Tongue (tissue), 2 donors: ENCODE measurements around the gene ZNF12. TPM values are rescaled to one million over a fixed set of nuclear protein-coding genes. Genes with fewer than 3 reads are reported as not detected.
"Not testable (repeated sequence)": the region's sequence is repeated elsewhere in the genome, so short reads cannot be mapped to it uniquely, and the experiment has no call there.

ENCODE experiments used
- DNase-seq: peaks from one replicate; pipeline ENCODE4 v3.0.0-alpha.2; 2015
- total RNA-seq: library from RNA; depleted of rRNA; stranded (reverse); fragments of >200 nt; gene quantifications from one replicate; pipeline ENCODE4 v1.2.3, GENCODE V29; 2014

Gene ZNF12
- total RNA-seq, 1 donor from 2014 or later, result 34.1 TPM

DNA sequence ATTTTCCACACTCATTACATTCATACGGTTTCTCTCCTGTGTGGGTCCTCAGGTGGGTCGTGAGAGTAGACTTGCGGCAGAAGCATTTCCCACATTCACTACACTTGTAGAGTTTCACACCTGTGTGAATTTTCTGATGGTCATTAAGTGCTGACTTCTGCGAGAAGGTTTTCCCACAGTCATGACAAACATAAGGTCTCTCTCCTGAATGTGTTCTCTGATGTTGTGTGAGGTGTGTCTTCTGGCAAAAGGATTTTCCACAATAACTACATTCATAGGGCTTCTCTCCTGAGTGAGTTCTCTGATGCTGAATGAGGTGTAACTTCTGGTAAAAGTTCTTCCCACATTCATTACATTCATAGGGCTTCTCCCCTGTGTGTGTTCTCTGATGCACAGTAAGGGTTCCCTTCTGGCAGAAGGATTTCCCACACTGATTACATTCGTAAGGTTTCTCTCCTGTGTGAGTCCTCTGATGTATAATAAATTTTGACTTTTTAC is 15.1 kb downstream of the ZNF12 start:
- no peak for DNase-seq

DNA sequence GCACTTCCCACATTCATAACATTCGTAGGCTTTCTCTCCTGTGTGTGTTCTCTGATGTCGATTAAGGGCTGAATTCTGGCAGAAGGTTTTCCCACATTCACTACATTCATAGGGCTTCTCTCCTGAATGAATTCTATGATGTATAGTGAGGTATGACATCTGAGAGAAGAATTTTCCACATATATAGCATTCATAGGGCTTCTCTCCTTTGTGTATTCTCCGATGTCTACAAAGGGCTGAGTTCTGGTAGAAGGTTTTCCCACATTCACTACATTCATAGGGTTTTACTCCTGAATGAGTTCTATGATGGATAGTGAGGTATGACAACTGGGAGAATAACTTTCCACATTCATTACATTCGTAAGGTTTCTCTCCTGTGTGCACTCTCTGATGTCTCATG is 15.6 kb downstream of the ZNF12 start:
- DNase-seq, result no peak

DNA sequence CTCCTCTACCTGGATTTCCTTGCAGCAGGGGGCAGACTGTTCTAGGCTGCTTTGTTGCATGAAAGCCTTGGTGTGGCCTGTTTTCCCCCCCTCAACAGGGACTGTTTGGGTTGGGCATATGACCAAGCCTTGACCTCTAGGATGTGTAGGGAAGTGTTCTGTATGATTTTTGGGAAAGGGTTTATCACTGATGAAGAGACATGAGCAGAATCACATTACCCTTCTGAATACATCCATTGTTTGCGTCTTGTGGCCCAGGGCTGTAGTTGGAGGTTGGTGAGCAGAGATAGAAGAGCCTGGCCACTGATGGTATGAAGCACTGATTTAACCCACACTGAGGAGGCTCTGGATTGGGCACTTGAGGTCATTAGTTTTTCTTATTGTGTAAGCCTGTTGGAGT is 26.6 kb downstream of the ZNF12 start:
- DNase-seq, result no peak

DNA sequence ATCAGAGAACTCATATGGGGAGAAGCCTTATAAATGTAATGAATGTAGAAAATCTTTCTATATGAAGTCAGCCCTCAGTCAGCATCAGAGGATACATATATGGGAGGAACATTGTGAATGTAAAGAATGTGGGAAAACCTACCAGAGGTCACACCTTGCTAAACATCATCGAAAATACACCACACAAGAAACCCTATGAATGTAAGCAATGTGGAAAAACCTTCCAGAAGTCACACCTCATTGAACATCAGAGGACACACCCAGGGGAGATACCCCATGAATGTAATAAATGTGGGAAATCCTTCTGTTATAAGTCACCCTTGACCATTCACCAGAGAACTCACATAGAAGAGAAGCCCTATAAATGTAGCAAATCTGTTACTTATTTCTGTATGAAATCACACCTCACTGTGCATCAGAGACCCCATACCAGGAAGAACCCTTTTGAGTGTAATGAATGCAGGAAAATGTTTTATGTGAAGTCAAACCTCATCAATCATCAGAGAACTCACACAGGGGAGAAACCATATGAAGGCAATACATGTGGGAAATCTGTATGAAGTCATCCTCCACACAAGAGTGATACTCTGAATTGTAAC is 30.8 kb downstream of the ZNF12 start:
- no peak for DNase-seq

DNA sequence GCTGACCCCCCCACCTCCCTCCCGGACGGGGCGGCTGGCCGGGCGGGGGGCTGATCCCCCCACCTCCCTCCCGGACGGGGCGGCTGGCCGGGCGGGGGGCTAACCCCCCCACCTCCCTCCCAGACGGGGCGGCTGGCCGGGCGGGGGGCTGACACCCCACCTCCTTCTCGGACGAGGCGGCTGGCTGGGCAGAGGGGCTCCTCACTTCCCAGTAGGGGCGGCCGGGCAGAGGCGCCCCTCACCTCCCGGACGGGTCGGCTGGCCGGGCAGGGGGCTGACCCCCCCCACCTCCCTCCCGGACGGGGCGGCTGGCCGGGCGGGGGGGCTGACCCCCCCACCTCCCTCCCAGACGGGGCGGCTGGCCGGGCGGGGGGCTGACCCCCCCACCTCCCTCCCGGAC is 35.9 kb downstream of the ZNF12 start:
- DNase-seq, result not testable (repeated sequence)

DNA sequence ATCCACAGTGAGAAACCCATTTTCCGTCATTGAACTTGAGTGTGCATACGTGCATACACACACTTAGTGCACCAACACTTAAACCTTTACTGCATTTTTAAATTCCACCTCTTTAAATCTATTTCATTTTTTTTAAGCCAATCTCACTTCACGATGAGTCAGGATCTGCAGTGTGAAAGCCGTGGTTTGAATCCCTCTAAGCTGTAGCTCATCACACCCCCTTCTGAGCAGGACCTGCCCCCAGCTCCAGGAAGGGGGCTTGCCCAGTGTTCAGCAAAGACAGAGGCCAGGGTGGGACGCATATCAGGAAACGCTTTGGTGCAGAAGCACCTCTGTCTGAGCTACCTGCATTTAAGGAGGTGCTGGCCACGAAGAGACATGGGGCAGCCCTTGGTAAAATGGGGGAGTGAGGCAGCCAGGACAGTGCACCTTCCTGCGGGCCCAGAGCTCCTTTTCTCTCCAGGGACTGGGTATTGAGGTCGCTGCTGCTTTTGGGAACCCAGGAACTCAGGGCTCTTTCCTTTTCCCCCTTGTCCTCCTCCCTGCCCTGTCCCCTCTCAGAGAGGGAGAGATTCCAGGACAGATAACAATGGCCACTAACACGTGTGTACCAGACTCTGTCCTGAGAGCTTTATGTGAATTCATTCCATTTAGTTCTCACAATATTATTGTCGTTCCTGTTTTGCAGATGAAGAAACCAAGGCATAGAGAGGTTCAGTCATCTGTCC is 48.0 kb downstream of the ZNF12 start:
- DNase-seq, result no peak

DNA sequence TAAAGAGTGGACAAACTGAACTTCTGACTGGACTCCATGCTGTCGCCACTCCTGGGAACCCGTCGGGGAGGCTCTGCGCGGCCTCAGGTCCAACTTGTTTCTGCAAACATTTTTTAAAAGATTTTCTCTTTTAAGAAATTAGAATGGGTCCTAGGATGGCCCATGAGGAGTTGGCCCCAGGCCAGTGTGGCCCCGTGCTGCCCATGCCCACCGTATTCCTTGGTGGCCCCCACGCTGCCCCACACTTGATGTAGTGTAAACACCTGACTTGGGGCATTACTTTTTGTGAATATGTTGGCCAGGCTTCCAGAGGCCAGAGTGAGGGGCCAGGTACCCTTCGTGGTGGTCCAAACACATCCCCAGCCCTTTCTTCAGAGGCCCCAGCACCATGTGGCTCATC is 50.3 kb downstream of the ZNF12 start:
- no peak for DNase-seq

DNA sequence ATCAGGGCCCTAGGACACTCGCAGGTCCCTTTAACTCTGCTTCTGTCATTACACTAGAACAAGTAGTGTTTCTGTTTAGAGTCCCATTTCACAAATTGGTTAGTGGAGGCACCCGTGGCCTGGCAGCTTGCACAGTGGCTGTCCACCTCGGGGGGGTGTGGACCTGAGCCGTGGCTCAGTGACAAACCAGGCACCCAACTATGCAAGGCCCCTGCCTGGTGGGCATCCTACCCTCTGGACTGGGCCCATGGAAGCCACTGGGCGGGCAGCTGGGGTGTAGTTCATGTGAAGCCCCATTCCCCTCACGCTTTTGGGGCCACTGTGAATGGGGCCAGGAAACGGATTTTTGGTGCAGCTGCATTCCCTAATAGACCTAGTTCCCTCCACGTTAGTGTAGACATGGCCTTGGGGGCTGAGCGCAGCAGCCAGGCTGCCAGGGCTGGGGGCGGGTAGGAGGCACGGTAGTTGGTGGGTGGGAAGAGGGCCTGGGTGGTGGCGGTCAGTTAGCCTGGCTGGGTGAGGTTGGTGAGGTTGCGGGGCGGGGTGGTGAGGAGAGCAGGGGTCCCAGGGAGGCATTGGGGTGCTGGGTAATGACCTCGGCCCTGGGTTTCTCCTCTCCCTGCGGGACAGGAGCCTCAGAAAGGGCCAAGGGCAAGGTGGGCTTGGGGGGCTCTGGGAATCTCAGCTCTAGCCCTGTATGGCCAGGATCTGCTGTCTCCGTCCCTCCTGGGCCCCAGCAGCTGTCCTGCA is 50.9 kb downstream of the ZNF12 start:
- no peak for DNase-seq

DNA sequence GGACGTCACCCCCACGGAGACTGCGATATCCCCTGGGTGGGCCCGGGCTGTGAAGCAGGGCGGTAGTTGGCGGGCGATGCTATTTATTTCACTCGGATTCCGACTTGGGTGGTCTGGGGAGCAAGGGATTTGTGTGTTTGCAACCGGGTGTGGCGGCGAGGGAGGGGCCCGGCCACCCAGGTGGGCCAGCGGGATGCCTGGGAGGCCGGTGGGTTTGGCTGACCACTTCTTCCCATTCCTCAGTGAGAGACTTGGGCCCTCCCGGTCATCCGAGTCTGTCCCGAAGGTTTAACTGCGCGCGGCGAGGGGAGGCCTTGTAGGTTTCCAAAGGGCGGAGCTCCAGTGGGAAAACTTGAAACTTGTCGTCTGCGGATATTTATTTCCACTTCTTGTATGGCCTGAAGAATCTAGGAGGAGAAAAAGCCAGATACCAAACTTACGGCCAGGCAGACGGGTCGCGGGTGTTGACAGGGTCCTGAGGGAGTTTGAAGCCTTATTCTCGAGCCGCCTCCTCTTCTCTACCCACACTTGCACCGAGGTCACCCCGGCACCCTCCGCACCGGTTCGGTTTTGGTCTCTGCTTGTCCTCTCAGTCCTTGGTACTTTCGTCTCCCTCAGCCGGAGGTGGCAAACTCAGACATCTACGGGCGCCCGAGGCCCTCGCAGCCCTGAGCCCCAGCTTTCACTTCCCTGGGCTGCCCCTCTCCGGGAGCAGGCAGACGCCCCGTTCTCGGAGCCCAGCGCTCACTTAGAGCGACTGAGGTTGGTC is 51.7 kb downstream of the ZNF12 start:
- no peak for DNase-seq

DNA sequence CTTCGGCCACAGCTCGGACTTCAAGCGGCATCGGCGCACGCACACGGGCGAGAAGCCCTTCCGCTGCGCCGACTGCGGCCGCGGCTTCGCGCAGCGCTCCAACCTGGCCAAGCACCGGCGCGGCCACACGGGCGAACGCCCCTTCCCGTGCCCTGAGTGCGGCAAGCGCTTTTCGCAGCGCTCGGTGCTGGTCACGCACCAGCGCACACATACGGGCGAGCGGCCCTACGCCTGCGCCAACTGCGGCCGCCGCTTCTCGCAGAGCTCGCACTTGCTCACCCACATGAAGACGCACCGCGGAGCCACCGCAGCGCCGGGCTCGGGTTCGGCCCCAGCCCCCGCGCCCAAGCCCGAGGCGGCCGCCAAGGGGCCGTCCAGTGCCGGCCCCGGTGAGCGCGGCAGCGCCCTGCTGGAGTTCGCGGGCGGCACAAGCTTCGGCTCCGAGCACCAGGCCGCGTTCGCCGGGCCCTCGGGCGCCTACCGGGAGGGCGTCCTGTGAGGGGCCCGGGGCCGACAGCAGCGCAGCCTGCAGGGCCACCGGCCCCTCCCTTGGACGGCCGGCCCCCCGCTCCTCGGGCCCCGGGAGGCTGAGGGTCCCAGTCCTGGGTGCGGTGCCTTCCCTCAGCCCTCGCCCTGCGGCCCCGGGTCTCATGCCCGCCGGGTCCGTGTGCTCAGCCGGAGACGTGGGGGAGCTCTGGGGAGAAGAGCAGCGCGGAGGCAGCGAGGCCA is 52.5 kb downstream of the ZNF12 start:
- DNase-seq, result no peak

DNA sequence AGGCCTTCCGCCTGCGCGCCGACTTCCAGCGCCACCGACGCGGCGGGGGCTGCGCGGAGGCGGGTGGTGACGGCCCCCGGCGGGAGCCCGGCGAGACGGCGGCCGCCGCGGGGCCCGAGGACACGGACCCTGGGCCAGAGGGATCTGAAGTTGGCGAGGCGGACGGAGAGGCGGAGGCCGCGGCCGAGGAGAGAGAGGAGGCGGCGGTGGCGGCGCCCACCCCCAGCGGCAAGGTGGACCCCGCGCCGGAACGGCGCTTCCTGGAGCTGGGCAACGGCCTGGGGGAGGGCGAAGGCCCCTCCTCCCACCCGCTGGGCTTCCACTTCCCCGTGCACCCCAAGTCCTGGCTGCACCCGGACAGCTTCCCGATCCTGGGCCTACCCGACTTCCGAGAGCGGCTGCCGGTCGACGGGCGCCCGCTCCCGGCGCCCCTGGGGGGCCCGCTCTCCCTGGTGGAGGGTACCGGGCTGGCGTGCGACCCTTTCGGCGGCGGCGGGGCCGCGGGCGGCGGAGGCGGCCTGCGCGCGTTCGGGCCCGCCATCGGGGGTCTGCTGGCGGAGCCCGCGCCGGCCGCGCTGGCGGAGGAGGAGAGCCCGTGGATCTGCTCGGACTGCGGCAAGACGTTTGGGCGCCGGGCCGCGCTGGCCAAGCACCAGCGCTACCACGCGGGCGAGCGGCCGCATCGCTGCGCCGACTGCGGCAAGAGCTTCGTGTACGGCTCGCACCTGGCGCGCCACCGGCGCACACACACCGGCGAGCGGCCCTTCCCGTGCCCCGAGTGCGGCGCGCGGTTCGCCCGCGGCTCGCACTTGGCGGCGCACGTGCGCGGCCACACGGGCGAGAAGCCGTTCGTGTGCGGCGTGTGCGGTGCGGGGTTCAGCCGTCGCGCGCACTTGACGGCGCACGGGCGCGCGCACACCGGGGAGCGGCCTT is 53.4 kb downstream of the ZNF12 start:
- DNase-seq, result no peak

DNA sequence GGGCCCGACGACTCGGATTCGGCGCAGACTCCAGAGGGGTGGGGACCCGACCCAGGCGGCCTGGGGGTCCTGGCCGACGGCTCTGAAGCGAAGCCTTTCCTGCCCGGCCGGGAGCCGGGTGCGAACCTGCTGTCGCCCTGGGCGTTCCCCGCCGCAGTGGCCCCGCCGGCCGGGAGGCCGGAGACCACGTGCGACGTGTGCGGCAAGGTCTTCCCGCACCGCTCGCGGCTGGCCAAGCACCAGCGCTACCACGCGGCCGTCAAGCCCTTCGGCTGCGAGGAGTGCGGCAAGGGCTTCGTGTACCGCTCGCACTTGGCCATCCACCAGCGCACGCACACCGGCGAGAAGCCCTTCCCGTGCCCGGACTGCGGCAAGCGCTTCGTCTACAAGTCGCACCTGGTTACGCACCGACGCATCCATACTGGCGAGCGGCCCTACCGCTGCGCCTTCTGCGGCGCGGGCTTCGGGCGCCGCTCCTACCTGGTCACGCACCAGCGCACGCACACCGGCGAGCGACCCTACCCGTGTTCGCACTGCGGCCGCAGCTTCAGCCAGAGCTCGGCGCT is 54.2 kb downstream of the ZNF12 start:
- no peak for DNase-seq

DNA sequence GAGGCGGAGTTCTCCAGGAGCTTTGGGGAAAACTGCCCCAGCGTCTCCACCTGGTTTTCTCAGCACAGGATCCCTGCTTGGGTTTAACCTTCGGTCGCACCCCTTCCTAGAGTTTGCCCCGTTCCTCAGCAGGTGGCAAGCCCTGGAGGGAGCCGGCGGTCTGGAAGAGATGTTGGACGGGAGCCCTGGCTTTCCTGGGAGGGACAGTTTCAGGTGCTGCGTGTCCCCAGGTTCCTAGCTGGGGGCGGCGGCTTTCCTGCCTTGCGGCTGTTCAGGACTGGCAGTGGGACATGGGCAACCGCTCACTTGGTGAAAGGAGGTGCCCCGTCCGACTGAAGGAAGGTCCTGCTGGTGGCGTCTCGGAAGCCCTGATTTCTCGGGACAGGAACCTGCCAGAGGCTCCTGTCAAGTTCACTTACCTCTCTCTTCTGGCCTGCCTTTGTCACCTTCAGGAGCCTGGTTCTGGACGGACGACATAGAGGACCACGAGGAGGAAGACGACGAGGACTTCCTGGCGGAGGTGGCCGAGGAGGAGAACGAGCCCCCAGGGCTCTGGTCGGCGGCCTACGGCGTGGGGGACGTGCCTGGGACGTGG is 54.8 kb downstream of the ZNF12 start:
- DNase-seq, result no peak

DNA sequence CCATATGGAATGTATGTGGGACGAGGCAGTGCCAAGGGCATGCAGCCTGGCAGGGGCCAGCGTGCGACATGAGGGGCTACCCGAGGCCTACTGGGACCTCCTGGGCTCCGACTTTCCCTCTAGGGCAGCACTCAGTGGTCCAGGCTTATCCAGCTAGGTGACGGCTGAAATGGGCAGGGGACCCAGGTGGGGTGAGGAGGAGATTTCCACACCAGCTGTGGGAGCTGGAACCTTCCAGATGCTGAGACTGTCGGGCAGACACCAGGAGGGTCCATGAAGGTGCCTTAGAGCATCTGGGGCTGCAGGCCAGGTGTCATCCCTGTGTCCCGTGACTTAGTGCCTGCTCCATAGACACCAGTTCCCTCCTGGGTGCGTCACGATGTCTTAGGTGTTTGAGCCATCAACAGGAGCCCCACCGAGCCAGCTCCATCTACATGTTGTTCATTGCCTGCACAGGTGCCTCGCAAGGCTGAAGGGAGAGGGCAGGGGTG is 56.2 kb downstream of the ZNF12 start:
- no peak for DNase-seq

DNA sequence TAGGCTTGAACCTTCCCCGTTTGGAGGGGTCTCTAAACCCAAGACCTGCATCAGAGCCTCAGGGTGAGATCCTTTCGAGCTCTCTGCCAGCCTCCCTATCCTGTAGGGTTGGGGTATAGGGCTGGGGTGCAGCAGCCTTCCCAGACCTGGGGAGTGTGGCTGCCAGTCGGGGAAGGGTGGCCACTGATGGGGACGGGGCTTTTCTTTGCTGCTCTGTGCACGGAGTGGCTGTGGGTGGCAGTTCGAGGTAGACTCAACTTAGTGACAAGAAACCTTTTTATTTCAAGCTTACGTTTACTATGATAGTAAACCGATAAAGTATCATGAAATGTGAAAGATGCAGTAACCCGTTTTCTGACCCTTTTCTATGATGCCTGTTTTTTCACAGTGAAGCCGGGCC is 56.7 kb downstream of the ZNF12 start:
- no peak for DNase-seq

DNA sequence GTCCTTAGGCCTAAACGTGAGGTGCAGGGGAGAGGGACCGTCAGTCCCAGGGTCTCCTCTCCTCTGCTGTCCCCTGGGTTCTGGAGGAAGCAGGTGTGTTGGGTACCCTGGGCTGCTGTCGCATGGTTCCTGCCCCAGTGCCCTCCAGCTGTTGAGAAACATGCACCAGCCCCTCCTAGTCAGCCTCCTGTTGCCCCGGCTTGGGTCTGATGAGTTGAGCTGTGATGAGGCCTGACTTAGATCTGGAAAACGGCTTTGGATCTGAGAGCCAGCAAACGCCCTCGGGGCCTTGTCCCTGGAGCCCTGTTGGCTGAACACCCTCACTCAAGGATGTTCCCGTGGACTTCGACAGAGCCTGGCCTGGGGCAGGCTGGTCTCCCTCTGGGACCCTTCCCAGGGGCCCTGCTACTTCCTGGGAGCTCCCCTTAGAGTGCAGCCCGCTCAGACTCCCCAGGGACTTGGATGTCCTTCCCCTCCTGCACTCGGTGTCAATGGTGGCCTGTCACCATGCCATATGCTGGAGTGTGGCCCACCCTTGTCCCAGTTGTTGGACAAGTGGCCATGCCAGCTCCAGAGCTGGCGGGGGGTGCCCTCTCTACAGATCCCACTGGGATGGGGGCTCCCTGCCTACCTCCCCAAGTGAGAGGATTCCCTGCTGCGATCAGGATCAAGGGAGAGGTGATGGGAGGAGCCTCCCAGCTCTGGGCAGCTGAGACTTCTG is 57.3 kb downstream of the ZNF12 start:
- no peak for DNase-seq

DNA sequence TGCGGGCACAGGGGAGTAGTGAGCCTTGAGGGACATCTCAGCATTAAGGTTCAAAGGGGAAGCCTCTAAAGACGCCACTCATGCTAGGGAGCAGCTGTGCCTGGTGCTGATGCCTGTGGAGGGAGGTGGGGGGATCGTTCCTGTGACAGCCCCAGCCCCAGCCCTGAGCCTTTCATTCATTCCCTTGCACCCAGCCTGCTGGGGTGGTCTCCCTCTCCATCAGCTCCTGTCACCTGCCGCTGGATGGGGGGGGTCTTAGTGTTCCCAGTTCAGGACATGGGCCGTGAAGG is 58.0 kb downstream of the ZNF12 start:
- no peak for DNase-seq

DNA sequence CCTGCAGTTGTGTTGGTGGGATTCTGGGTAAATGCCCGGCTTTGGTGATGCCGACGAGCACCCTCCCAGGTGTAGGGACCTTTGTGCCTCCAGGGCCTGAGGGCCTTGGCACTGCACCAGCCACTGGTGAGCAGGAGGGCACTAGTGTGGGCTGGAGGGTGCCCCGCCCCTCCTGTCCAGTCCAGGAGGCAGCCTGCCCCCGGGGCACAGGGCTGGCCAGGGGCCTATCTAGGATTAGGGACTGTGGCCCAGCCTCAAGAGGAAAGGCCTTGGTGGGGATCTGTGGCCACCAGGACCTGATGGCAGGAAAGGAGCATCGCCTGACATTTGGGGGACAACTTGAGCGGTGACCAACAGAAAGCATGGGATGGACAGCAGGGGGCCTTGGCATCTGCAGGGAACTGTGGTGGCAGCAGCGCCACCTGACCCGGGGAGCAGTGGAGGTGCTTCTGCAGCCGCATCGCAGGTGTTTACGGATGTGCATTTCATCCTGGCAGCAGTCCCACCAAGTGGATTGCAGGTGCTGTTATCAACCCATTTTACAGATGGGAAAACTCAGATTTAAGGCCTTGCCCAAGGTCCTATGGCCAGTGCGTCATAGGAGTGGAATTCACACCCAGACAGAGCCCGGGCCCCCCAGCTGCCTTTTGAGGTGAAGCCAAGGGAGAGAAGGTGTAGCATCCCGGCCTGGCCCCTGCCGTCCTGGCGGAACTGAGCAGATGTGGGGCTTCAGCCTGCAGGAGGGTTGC is 58.5 kb downstream of the ZNF12 start:
- no peak for DNase-seq

DNA sequence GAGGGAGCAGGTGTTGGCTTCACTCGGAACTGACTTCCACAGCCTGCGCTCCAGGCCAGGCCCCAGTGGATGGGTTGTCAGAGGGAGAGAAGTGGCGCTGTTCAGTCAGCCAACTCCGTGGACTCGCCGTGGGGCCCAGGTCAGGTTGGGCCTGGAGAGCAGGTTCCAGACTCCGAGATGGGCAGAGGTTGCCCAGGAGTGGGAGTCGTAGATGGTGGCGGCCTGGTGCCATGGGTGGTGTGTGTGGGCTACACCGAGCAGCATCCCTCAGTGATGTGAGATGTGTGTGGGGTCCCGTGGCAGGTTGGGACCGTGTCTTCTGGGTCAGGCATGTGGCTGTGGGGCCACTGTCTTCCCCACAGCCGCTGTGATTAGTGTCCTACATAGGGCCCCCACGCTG is 59.2 kb downstream of the ZNF12 start:
- no peak for DNase-seq
